Erythroblast (primary cell): ENCODE measurements around the gene HHLA2.

Source experiments
- GATA1 ChIP-seq: IDR thresholded peaks from 2 replicates; pipeline ENCODE4 v1.6.1; 2011; ENCODE audit warnings: low read depth, mild to moderate bottlenecking, control low read depth, low read length, moderate library complexity
- POLR2A ChIP-seq: IDR thresholded peaks from 2 replicates; pipeline ENCODE4 v1.6.1; 2011; ENCODE audit warnings: mild to moderate bottlenecking, low read length

GRCh38 chr3:108376026-108376425, 79.7 kb downstream of the HHLA2 start:
- TF ChIP-seq POLR2A (no peak), GATA1 (no peak)
